T-cell (primary cell): Measurements from ENCODE around the gene LMOD3. TPM values are rescaled to one million over a fixed set of nuclear protein-coding genes. Genes with fewer than 3 reads are reported as not detected.

Source experiments
- ATAC-seq, 4 experiments: fragments of 200-7000 bp in 3 of 4; fragments of 150-1000 bp in 1 of 4; cut with Tn5 transposase; replicated peaks in 1 of 4; 1 replicate in 3 of 4; 2 replicates in 1 of 4; pipeline ENCODE4 v1.10.0; 2021; ENCODE audit warnings: moderate library complexity in 3 of 4, mild to moderate bottlenecking in 2 of 4, moderate number of reproducible peaks in 1 of 4
- CTCF ChIA-PET, 2 donors: fragments of 300-600 bp; sonication (Branson Sonifier 250); formaldehyde crosslinking; loops; one replicate each; lab custom pipeline; 2022; ENCODE audit warnings: antibody characterized with exemption in 2 of 2; lab: Charles Lee
- POLR2A ChIA-PET, 2 donors: fragments of 300-600 bp; sonication (Branson Sonifier 250); formaldehyde crosslinking; loops; one replicate each; lab custom pipeline; 2022; ENCODE audit warnings: antibody characterized with exemption in 2 of 2; lab: Charles Lee
- DNase-seq, 35 experiments: peaks; one replicate each; pipeline versions ENCODE4 v3.0.0 to v3.0.0-alpha.2; 2013 to 2023
- H3K27ac ChIP-seq: one replicate; pipeline ENCODE4 v1.5.1; 2013; ENCODE audit warnings: low read length
- H3K27me3 ChIP-seq, 2 experiments: replicated peaks in 1 of 2; 1 replicate in 1 of 2; 2 replicates in 1 of 2; pipeline versions ENCODE4 v1.6.1 to v1.7.0; 2013; ENCODE audit warnings: low read length in 1 of 2, mixed read lengths in 1 of 2; ENCODE audit not compliant: control insufficient read depth in 2 of 2, insufficient read depth in 2 of 2; ENCODE audit errors: extremely low read depth in 1 of 2
- H3K36me3 ChIP-seq, 2 donors: 1 replicate in 1 of 2; 2 replicates in 1 of 2; pipeline versions ENCODE4 v1.6.1 to v1.7.0; 2013; ENCODE audit warnings: low read length in 1 of 2; ENCODE audit not compliant: control insufficient read depth in 2 of 2, insufficient read depth in 1 of 2; ENCODE audit errors: extremely low read depth in 1 of 2
- H3K4me1 ChIP-seq, 2 experiments: 1 replicate in 1 of 2; 2 replicates in 1 of 2; pipeline versions ENCODE4 v1.6.1 to v1.7.0; 2013; ENCODE audit warnings: low read length in 2 of 2, mixed read lengths in 1 of 2; ENCODE audit not compliant: insufficient read depth in 2 of 2, control insufficient read depth in 1 of 2; ENCODE audit errors: extremely low read depth in 1 of 2
- H3K4me3 ChIP-seq, 2 donors: 1 replicate in 1 of 2; 2 replicates in 1 of 2; pipeline versions ENCODE4 v1.5.1 to v1.7.0; 2013; ENCODE audit warnings: mild to moderate bottlenecking in 2 of 2, low read length in 1 of 2, moderate library complexity in 1 of 2; ENCODE audit not compliant: control insufficient read depth in 1 of 2; ENCODE audit errors: extremely low read depth in 1 of 2
- H3K9me3 ChIP-seq: 2 replicates; pipeline ENCODE4 v1.7.0; 2013
- H3K27ac Mint-ChIP-seq, 2 donors: one replicate each; pipeline ENCODE4 v1.8.0; 2020 to 2021; ENCODE audit warnings: mild to moderate bottlenecking in 2 of 2, mixed read lengths in 2 of 2
- H3K27me3 Mint-ChIP-seq, 2 donors: one replicate each; pipeline ENCODE4 v1.8.0; 2021 to 2022; ENCODE audit warnings: mixed read lengths in 2 of 2
- H3K36me3 Mint-ChIP-seq: one replicate; pipeline ENCODE4 v1.8.0; 2021; ENCODE audit warnings: mixed read lengths
- H3K4me1 Mint-ChIP-seq, 3 donors: one replicate each; pipeline ENCODE4 v1.8.0; 2020 to 2022; ENCODE audit warnings: mixed read lengths in 3 of 3, mild to moderate bottlenecking in 1 of 3
- H3K4me3 Mint-ChIP-seq, 3 donors: one replicate each; pipeline ENCODE4 v1.8.0; 2020 to 2022; ENCODE audit warnings: mild to moderate bottlenecking in 3 of 3, mixed read lengths in 3 of 3, moderate library complexity in 3 of 3
- H3K9me3 Mint-ChIP-seq, 3 donors: one replicate each; pipeline ENCODE4 v1.8.0; 2020 to 2022; ENCODE audit warnings: mixed read lengths in 3 of 3
- WGBS: methylation state at CpG from one replicate; pipeline ENCODE4 v1.1.5; 2013; ENCODE audit warnings: missing lambda C conversion rate; ENCODE audit not compliant: insufficient coverage; 5-methylcytosine and 5-hydroxymethylcytosine counted together
- total RNA-seq, 35 experiments: library from RNA in 6 of 35; stranded (reverse) in 6 of 35; fragments of 120-200 nt in 1 of 35; gene quantifications; one replicate each; pipeline versions ENCODE4 v1.2.1 to v1.2.4 and lab custom pipeline; 2013 to 2026

Gene LMOD3
- total RNA-seq, 5 donors from 2014 or later (not counting 1 experiment from before 2014, with no cell fraction given) = not detected

DNA sequence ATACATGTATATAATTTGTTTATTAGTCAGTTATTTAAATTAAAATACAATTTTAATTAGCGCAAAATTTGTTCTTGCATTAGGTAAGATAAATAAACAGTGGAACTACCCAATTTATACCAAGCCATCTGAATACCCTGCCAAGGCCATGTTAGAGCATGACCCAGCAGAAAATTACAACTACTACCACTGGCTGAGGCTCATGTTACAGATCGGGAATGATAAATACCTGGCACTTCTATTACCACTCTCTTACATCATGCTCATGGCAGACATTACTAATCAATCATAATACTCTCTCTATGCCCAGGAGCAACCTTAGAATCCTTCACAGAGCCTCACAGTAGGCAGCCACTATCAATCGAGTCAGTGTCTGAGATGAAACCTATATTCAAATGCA lies 21.2 kb upstream of the LMOD3 start:
- 100% methylated on average over 1 of the region's 3 CpGs for WGBS
- H3K27ac ChIP-seq = no peak overlapping the region
- ATAC-seq (no peak), DNase-seq (no peak)
- CTCF ChIA-PET = no interaction called here
- Mint-ChIP-seq H3K27me3 (peaks cover 3 to 6% of the 10 kb centered on the region in 2 donors), H3K27ac (no peak overlapping the region), H3K4me1 (no peaks in the 10 kb centered on the region), H3K9me3 (no peaks in the 10 kb centered on the region), H3K36me3 (no peaks in the 10 kb centered on the region), H3K4me3 (no peak overlapping the region)
- H3K36me3 ChIP-seq = no peaks in the 10 kb centered on the region
- no peak overlapping the region for H3K4me3 ChIP-seq
- no peaks in the 10 kb centered on the region for H3K4me1 ChIP-seq
- H3K27me3 ChIP-seq = no peaks in the 10 kb centered on the region
- no peaks in the 10 kb centered on the region for H3K9me3 ChIP-seq
- POLR2A ChIA-PET = no interaction called here

DNA sequence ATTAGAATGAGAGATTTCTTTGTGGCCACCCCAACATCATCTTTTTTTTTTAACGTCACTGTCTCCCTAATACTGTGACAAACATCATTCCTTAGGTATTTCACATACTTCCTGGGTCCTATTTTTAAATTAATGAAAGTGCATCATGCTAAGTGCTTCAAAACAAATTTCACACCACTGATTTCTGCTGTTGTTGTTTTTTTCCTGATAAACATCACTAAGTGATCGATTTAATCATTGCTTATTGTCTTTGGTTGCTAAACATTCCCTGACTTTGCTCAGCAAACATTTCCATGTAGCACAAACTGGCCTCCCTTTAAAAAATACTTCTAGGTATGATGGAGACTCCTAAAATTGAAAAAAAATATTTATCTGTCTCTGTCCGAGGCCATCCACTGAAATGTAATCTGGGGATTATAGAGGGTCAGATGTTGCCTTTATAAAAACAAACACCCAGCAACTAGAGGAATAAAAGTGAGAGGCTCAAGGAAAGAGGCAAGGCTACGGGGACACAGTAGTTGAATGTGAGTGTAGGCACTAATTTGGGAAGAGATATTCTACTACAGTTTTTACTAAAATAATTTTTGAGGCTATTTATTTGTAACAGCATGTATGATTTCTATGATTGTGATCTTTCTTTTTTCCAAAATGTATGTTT lies 20.5 kb upstream of the LMOD3 start:
- WGBS = no CpG with 5 or more reads among the region's 4 CpGs
- ATAC-seq = no peak
- Histone ChIP-seq H3K27me3 (no peaks in the 10 kb centered on the region), H3K4me1 (no peaks in the 10 kb centered on the region), H3K27ac (no peak overlapping the region), H3K36me3 (no peaks in the 10 kb centered on the region), H3K4me3 (no peak overlapping the region), H3K9me3 (no peaks in the 10 kb centered on the region)
- POLR2A ChIA-PET = interaction anchor here in 1 of 2 donors (0.6 kb wide), 1 partner anchor 16 kb away, joined by 5 read pairs; no protein-coding TSS in a partner anchor
- Mint-ChIP-seq H3K27ac (no peak overlapping the region), H3K27me3 (peaks cover 3 to 6% of the 10 kb centered on the region in 2 donors), H3K9me3 (no peaks in the 10 kb centered on the region), H3K4me1 (no peaks in the 10 kb centered on the region), H3K36me3 (no peaks in the 10 kb centered on the region), H3K4me3 (no peak overlapping the region)
- no peak for DNase-seq
- CTCF ChIA-PET = no interaction called here

DNA sequence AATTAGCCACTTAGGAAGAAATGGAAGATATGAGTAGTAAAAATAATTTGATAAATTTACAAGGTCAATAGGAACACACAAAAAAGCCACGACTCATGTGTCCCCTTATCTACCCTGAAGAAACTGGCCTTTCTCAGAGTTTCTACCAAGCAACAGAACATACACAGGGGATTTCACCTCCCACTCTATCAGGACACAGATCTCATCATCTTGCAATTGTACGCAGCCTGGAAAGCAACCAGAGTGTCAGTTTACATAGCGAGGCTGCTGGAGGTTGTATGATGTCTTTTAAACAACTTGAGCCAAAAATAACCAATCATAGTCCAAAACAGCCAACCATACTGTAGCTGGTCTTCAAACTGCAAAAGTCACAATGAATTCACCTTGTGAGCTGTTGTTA lies 19.7 kb upstream of the LMOD3 start:
- H3K4me3 Mint-ChIP-seq = no peak overlapping the region
- WGBS = no CpG with 5 or more reads among the region's 3 CpGs
- no peaks in the 10 kb centered on the region for H3K9me3 ChIP-seq
- no peaks in the 10 kb centered on the region for H3K4me1 ChIP-seq
- DNase-seq = no peak
- ChIA-PET POLR2A (interaction anchor here in 1 of 2 donors (0.6 kb wide), 1 partner anchor 15 kb away, joined by 5 read pairs; no protein-coding TSS in a partner anchor), CTCF (no interaction called here)
- H3K27ac Mint-ChIP-seq = no peak overlapping the region
- H3K4me1 Mint-ChIP-seq = no peaks in the 10 kb centered on the region
- H3K27ac ChIP-seq = no peak overlapping the region
- H3K27me3 ChIP-seq = no peaks in the 10 kb centered on the region
- ATAC-seq = no peak
- H3K9me3 Mint-ChIP-seq = no peaks in the 10 kb centered on the region
- no peaks in the 10 kb centered on the region for H3K36me3 ChIP-seq
- H3K27me3 Mint-ChIP-seq = peaks cover 3 to 6% of the 10 kb centered on the region in 2 donors
- no peaks in the 10 kb centered on the region for H3K36me3 Mint-ChIP-seq
- no peak overlapping the region for H3K4me3 ChIP-seq

DNA sequence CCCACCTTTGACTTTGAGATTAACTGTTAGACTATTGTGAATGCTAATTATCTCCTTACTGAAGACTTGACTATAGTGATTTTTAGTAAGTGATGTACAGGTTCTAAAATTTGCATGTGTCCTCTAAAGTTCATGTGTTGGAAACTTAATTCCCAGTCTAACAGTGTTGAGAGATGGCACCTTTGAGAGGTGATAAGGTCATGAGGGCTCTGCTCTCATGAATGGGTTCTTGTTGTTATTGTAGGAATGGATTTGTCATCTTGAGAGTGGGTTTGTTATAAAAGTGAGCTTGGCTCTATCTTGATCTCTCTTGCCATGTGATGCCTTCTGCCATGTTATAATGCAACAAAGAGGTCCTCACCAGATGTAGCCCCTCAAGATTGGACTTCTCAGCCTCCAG lies 18.9 kb upstream of the LMOD3 start:
- no peaks in the 10 kb centered on the region for H3K9me3 Mint-ChIP-seq
- DNase-seq = no peak
- CTCF ChIA-PET = no interaction called here
- H3K4me1 Mint-ChIP-seq = no peaks in the 10 kb centered on the region
- peaks cover 3 to 6% of the 10 kb centered on the region in 2 donors for H3K27me3 Mint-ChIP-seq
- Histone ChIP-seq H3K36me3 (no peaks in the 10 kb centered on the region), H3K4me1 (no peaks in the 10 kb centered on the region), H3K27me3 (peaks cover 0 to 2% of the 10 kb centered on the region in 2 experiments), H3K9me3 (no peaks in the 10 kb centered on the region), H3K27ac (no peak overlapping the region), H3K4me3 (no peak overlapping the region)
- no peak for ATAC-seq
- no peaks in the 10 kb centered on the region for H3K36me3 Mint-ChIP-seq
- H3K4me3 Mint-ChIP-seq = no peak overlapping the region
- POLR2A ChIA-PET = no interaction called here
- no peak overlapping the region for H3K27ac Mint-ChIP-seq

DNA sequence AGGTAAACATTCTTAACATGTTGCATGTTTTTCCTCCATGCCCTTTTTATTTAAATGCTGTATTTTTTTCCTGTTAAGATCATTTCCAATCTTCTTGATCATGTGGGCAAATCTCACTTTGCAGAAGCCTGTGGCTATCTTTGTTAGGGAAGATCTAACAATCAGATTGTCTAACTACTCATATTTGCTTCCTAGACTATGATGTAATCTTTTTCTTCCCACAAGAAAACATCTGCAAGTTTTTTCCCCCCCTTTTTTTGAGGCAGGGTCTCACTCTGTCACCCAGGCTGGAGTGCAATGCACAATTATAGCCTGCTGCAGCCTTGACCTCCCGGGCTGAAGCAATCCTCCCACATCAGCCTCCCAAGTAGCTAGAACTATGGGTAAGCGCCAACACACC lies 15.0 kb upstream of the LMOD3 start:
- ChIA-PET POLR2A (no interaction called here), CTCF (no interaction called here)
- Histone ChIP-seq H3K4me1 (no peaks in the 10 kb centered on the region), H3K27ac (no peak overlapping the region), H3K36me3 (no peaks in the 10 kb centered on the region), H3K9me3 (no peaks in the 10 kb centered on the region), H3K27me3 (peaks cover 0 to 3% of the 10 kb centered on the region in 2 experiments), H3K4me3 (no peak overlapping the region)
- no CpG with 5 or more reads among the region's 2 CpGs for WGBS
- Mint-ChIP-seq H3K4me3 (no peak overlapping the region), H3K9me3 (peaks cover 0 to 3% (median 0%) of the 10 kb centered on the region in 3 donors), H3K36me3 (no peaks in the 10 kb centered on the region), H3K27ac (no peak overlapping the region), H3K4me1 (no peaks in the 10 kb centered on the region), H3K27me3 (peaks cover 3 to 11% of the 10 kb centered on the region in 2 donors)
- DNase-seq (no peak), ATAC-seq (no peak)

DNA sequence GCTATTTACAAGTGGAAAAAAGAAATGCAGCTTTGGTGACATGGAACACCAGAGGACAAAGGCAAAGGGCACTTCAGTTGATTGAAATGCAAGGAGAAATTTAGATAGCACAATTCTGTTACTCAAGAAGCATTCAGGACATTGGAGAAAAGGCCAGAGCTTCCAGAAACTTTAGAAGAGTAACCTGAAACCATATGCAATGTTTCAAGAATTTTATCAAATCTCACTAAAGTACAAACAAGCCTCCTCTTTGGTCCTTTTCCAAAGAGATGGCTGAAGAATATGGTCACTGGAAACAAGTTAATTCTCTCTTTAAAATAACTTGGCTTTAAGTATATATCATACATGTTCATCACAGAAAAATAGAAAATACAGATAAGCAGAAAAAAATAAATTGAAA lies 14.6 kb upstream of the LMOD3 start:
- no peak overlapping the region for H3K4me3 ChIP-seq
- no peaks in the 10 kb centered on the region for H3K4me1 Mint-ChIP-seq
- ATAC-seq = no peak
- H3K9me3 ChIP-seq = no peaks in the 10 kb centered on the region
- H3K27me3 Mint-ChIP-seq = peaks cover 3 to 11% of the 10 kb centered on the region in 2 donors
- POLR2A ChIA-PET = no interaction called here
- H3K4me3 Mint-ChIP-seq = no peak overlapping the region
- no peak overlapping the region for H3K27ac Mint-ChIP-seq
- H3K27ac ChIP-seq = no peak overlapping the region
- H3K27me3 ChIP-seq = peaks cover 0 to 3% of the 10 kb centered on the region in 2 experiments
- no peaks in the 10 kb centered on the region for H3K36me3 Mint-ChIP-seq
- CTCF ChIA-PET = no interaction called here
- DNase-seq = no peak
- H3K4me1 ChIP-seq = no peaks in the 10 kb centered on the region
- no peaks in the 10 kb centered on the region for H3K36me3 ChIP-seq
- H3K9me3 Mint-ChIP-seq = peaks cover 0 to 3% (median 0%) of the 10 kb centered on the region in 3 donors
